Neuronal stem cell (in vitro differentiated cells): Measurements from ENCODE around the gene GSPT1.

Source experiments
- DNase-seq: peaks from one replicate; pipeline ENCODE4 v3.0.0-alpha.2; 2013; ENCODE audit warnings: low spot score
- H2AFZ ChIP-seq: one replicate; pipeline ENCODE4 v1.6.1; 2013; ENCODE audit warnings: mild to moderate bottlenecking, low read length, inconsistent platforms
- H2AK5ac ChIP-seq: 2 replicates; pipeline ENCODE4 v1.6.1; 2013; ENCODE audit warnings: low read depth, mild to moderate bottlenecking, inconsistent platforms, low read length, moderate library complexity, mixed read lengths
- H2BK120ac ChIP-seq: 2 replicates; pipeline ENCODE4 v1.6.1; 2013; ENCODE audit warnings: low read depth, mild to moderate bottlenecking, inconsistent platforms, low read length, moderate library complexity, mixed read lengths
- H2BK12ac ChIP-seq: one replicate; pipeline ENCODE4 v1.6.1; 2013; ENCODE audit warnings: low read length, inconsistent platforms
- H2BK15ac ChIP-seq: 2 replicates; pipeline ENCODE4 v1.6.1; 2013; ENCODE audit warnings: mild to moderate bottlenecking, low read length, inconsistent platforms, mixed read lengths
- H2BK5ac ChIP-seq: one replicate; pipeline ENCODE4 v1.6.1; 2013; ENCODE audit warnings: inconsistent platforms, mild to moderate bottlenecking, low read length, moderate library complexity
- H3K14ac ChIP-seq: one replicate; pipeline ENCODE4 v1.6.1; 2013; ENCODE audit warnings: low read length, inconsistent platforms
- H3K18ac ChIP-seq: 2 replicates; pipeline ENCODE4 v1.6.1; 2013; ENCODE audit warnings: low read length, inconsistent platforms
- H3K23ac ChIP-seq: 2 replicates; pipeline ENCODE4 v1.6.1; 2013; ENCODE audit warnings: low read depth, mild to moderate bottlenecking, mixed read lengths, low read length, inconsistent platforms; ENCODE audit not compliant: poor library complexity
- H3K27ac ChIP-seq: replicated peaks from 3 replicates; pipeline ENCODE4 v1.5.1; 2013; ENCODE audit warnings: low read length, inconsistent platforms
- H3K27me3 ChIP-seq, 3 experiments: 2 replicates each; pipeline ENCODE4 v1.6.1; 2013; ENCODE audit warnings: low read length in 3 of 3, mild to moderate bottlenecking in 2 of 3, inconsistent platforms in 1 of 3, low read depth in 1 of 3, mixed read lengths in 1 of 3, moderate library complexity in 1 of 3; ENCODE audit not compliant: control insufficient read depth in 3 of 3, insufficient read depth in 3 of 3
- H3K36me3 ChIP-seq, 2 donors: replicated peaks in 1 of 2; 2 replicates each; pipeline ENCODE4 v1.6.1; 2013; ENCODE audit warnings: low read length in 2 of 2; ENCODE audit not compliant: control insufficient read depth in 2 of 2, insufficient read depth in 2 of 2
- H3K4ac ChIP-seq: 2 replicates; pipeline ENCODE4 v1.6.1; 2013; ENCODE audit warnings: inconsistent platforms, mild to moderate bottlenecking, low read length, moderate library complexity
- H3K4me1 ChIP-seq, 2 donors: 1 replicate in 1 of 2; 2 replicates in 1 of 2; pipeline ENCODE4 v1.6.1; 2013; ENCODE audit warnings: low read length in 2 of 2, low read depth in 1 of 2; ENCODE audit not compliant: control insufficient read depth in 2 of 2, insufficient read depth in 1 of 2
- H3K4me2 ChIP-seq: one replicate; pipeline ENCODE4 v1.6.1; 2013; ENCODE audit warnings: mild to moderate bottlenecking, low read length, inconsistent platforms; ENCODE audit not compliant: insufficient read depth, poor library complexity, severe bottlenecking
- H3K4me3 ChIP-seq, 2 donors: 2 replicates each; pipeline ENCODE4 v1.5.1; 2013; ENCODE audit warnings: low read length in 2 of 2, mild to moderate bottlenecking in 2 of 2, inconsistent platforms in 1 of 2, moderate library complexity in 1 of 2
- H3K79me1 ChIP-seq: one replicate; pipeline ENCODE4 v1.6.1; 2013; ENCODE audit warnings: low read depth, mild to moderate bottlenecking, inconsistent platforms, low read length, moderate library complexity
- H3K9ac ChIP-seq: one replicate; pipeline ENCODE4 v1.6.1; 2013; ENCODE audit warnings: mild to moderate bottlenecking, low read depth, low read length, inconsistent platforms; ENCODE audit not compliant: poor library complexity
- H3K9me3 ChIP-seq, 2 donors: replicated peaks in 1 of 2; 2 replicates each; pipeline versions ENCODE3 to v1.6.1; 2013; ENCODE audit warnings: low read length in 2 of 2, mild to moderate bottlenecking in 2 of 2, inconsistent platforms in 1 of 2, low read depth in 1 of 2, mixed read lengths in 1 of 2, moderate library complexity in 1 of 2; ENCODE audit not compliant: control insufficient read depth in 2 of 2, insufficient read depth in 1 of 2
- H4K8ac ChIP-seq: one replicate; pipeline ENCODE4 v1.6.1; 2013; ENCODE audit warnings: low read depth, mild to moderate bottlenecking, inconsistent platforms, low read length, moderate library complexity
- H4K91ac ChIP-seq: one replicate; pipeline ENCODE4 v1.6.1; 2013; ENCODE audit warnings: low read length, low read depth, mild to moderate bottlenecking, inconsistent platforms; ENCODE audit not compliant: poor library complexity
- WGBS, 2 donors: extraction: QIAGEN DNeasy Blood & Tissue Kit; methylation state at CpG; one replicate each; pipeline ENCODE4 v1.1.7; 2013; ENCODE audit warnings: missing lambda C conversion rate in 2 of 2, mixed read lengths in 1 of 2; ENCODE audit not compliant: insufficient read length in 2 of 2, insufficient replicate concordance in 1 of 2; ENCODE audit errors: extremely low coverage in 2 of 2; 5-methylcytosine and 5-hydroxymethylcytosine counted together

The GSPT1 gene

DNA sequence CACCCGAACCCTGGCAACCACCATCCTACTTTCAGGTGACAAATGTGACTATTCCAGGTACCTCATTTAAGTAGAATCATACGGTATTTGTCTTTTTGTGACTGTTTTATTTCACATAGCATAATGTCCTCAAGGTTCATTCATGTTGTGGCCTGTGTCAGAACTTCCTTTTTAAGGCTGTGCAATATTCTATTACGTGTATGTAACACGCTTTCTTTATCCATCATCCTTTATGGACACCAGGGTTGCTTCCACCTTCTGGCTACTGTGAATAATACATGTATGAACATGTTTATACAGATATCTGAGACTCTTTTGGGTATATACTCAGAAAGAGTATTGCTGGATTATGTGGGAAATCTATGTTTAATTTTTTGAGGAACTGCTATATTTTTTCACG, 35.7 kb downstream of the GSPT1 start:
- Histone ChIP-seq H3K79me1 (no peaks in the 10 kb centered on the region), H2AK5ac (no peak overlapping the region), H3K9me3 (no peaks in the 10 kb centered on the region), H3K4me2 (no peak overlapping the region), H2BK12ac (no peak overlapping the region), H3K9ac (no peak overlapping the region), H3K4me1 (no peaks in the 10 kb centered on the region), H3K18ac (no peak overlapping the region), H4K8ac (no peak overlapping the region), H3K36me3 (peaks cover 16 to 94% of the 10 kb centered on the region in 2 donors), H3K4me3 (no peak overlapping the region), H3K27ac (no peak overlapping the region), H3K14ac (no peak overlapping the region), H2AFZ (no peak overlapping the region), H2BK15ac (no peak overlapping the region), H2BK120ac (no peak overlapping the region), H3K27me3 (no peaks in the 10 kb centered on the region), H4K91ac (no peak overlapping the region), H3K23ac (no peak overlapping the region), H3K4ac (no peak overlapping the region), H2BK5ac (no peak overlapping the region)
- no CpG with 5 or more reads among the region's 5 CpGs for WGBS, 2 donors
- no peak for DNase-seq

DNA sequence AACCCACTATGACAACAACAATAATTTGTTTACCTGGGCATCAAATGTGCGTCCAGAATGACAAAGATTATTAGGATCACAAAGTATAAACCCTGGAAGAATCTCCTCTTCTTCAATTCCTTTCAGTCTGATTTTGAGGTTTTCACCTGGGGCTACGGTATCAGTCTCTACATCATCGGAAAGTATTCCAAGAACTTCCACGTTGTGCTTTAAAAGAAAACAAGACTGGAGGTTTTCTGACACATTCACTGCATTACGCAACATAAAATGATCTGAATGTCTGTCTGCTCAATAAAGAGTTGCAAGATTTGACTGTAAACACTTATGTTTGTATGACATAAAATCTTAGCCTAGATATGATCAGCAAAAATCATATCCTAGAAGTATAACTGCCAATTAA, 38.4 kb downstream of the GSPT1 start:
- no peak overlapping the region for H3K18ac ChIP-seq
- DNase-seq: no peak
- H2BK5ac ChIP-seq: no peak overlapping the region
- no peak overlapping the region for H3K4me2 ChIP-seq
- no peaks in the 10 kb centered on the region for H3K9me3 ChIP-seq
- no peaks in the 10 kb centered on the region for H3K79me1 ChIP-seq
- no peak overlapping the region for H2BK12ac ChIP-seq
- H3K36me3 ChIP-seq: peaks cover 19 to 94% of the 10 kb centered on the region in 2 donors
- H2BK120ac ChIP-seq: no peak overlapping the region
- H3K4me1 ChIP-seq: no peaks in the 10 kb centered on the region
- no peak overlapping the region for H3K4ac ChIP-seq
- no peak overlapping the region for H4K8ac ChIP-seq
- no peak overlapping the region for H3K23ac ChIP-seq
- no peaks in the 10 kb centered on the region for H3K27me3 ChIP-seq
- H3K14ac ChIP-seq: no peak overlapping the region
- no peak overlapping the region for H2BK15ac ChIP-seq
- no CpG with 5 or more reads among the region's 5 CpGs for WGBS, 2 donors
- H2AK5ac ChIP-seq: no peak overlapping the region
- no peak overlapping the region for H3K9ac ChIP-seq
- no peak overlapping the region for H2AFZ ChIP-seq
- H3K27ac ChIP-seq: no peak overlapping the region
- H3K4me3 ChIP-seq: no peak overlapping the region
- H4K91ac ChIP-seq: no peak overlapping the region

DNA sequence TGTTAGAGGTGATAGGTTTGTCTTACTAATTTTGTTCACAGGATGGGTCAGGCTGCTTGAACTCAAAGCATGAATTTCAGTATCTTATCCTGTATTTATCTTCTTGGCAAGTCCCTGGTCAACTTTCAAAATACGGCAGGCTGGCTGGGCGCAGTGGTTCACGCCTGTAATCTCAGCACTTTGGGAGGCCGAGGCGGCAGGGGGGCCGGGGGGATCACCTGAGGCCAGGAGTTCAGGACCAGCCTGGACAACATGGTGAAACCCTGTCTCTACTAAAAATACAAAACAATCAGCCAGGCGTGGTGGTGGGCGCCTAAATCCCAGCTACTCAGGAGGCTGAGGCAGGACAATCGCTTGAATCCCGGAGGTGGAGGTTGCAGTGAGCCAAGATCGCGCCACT, 39.5 kb downstream of the GSPT1 start:
- H3K4me1 ChIP-seq: no peaks in the 10 kb centered on the region
- H3K4me2 ChIP-seq: no peak overlapping the region
- H2AK5ac ChIP-seq: no peak overlapping the region
- H3K27ac ChIP-seq: no peak overlapping the region
- no peak for DNase-seq
- no peak overlapping the region for H3K23ac ChIP-seq
- no peak overlapping the region for H2BK15ac ChIP-seq
- H2AFZ ChIP-seq: no peak overlapping the region
- peaks cover 13 to 93% of the 10 kb centered on the region in 2 donors for H3K36me3 ChIP-seq
- no peak overlapping the region for H4K8ac ChIP-seq
- H3K4ac ChIP-seq: no peak overlapping the region
- H3K9me3 ChIP-seq: no peaks in the 10 kb centered on the region
- no peak overlapping the region for H2BK120ac ChIP-seq
- H3K27me3 ChIP-seq: no peaks in the 10 kb centered on the region
- H3K14ac ChIP-seq: no peak overlapping the region
- no peak overlapping the region for H4K91ac ChIP-seq
- H3K9ac ChIP-seq: no peak overlapping the region
- H2BK5ac ChIP-seq: no peak overlapping the region
- no peak overlapping the region for H3K4me3 ChIP-seq
- no peak overlapping the region for H2BK12ac ChIP-seq
- no peak overlapping the region for H3K18ac ChIP-seq
- no CpG with 5 or more reads among the region's 12 CpGs for WGBS, 2 donors
- H3K79me1 ChIP-seq: no peaks in the 10 kb centered on the region

DNA sequence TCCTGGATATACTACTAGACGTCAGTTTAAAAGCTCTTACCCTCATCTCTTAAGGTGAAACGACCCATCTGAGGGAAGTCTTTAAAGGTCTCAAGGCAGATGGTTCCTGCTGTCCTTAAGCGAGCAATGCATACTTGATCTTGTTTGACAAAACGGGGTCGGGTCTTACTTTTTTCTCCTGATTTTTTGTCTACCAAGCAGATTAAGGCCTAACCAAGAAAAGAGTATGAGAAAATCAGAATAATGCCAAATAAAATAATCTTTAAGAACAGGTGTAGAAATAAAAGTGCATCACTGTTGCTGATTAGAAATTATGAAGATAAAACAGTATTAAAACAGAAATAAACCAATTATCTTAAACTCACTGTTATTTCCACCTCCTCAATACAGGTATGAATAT, 40.0 kb downstream of the GSPT1 start:
- Histone ChIP-seq H3K9me3 (no peaks in the 10 kb centered on the region), H2BK5ac (no peak overlapping the region), H3K27me3 (no peaks in the 10 kb centered on the region), H2BK12ac (no peak overlapping the region), H3K4me3 (no peak overlapping the region), H4K91ac (no peak overlapping the region), H3K4me1 (no peaks in the 10 kb centered on the region), H4K8ac (no peak overlapping the region), H3K36me3 (peaks cover 13 to 94% of the 10 kb centered on the region in 2 donors), H2BK15ac (no peak overlapping the region), H3K14ac (no peak overlapping the region), H3K18ac (no peak overlapping the region), H3K4ac (no peak overlapping the region), H3K27ac (no peak overlapping the region), H2AFZ (no peak overlapping the region), H3K79me1 (no peaks in the 10 kb centered on the region), H2AK5ac (no peak overlapping the region), H3K4me2 (no peak overlapping the region), H2BK120ac (no peak overlapping the region), H3K9ac (no peak overlapping the region), H3K23ac (no peak overlapping the region)
- DNase-seq: no peak
- WGBS, 2 donors: no CpG with 5 or more reads among the region's 5 CpGs
